Liver (tissue), 8 donors: ENCODE data around the gene CCR5AS.

Experiments used
- DNase-seq: peaks from one replicate; pipeline ENCODE4 v3.0.0-alpha.2; 2017; ENCODE audit warnings: low spot score
- H3K27ac ChIP-seq, 2 donors: one replicate each; pipeline ENCODE4 v1.7.0; 2013; ENCODE audit warnings: inconsistent platforms in 2 of 2, low read length in 2 of 2, control low read depth in 1 of 2, low read depth in 1 of 2, mild to moderate bottlenecking in 1 of 2
- H3K27me3 ChIP-seq, 4 donors: one replicate each; pipeline versions ENCODE4 v1.6.1 to v1.7.0; 2013; ENCODE audit warnings: low read length in 3 of 4, inconsistent platforms in 1 of 4, mild to moderate bottlenecking in 1 of 4, moderate library complexity in 1 of 4; ENCODE audit not compliant: control insufficient read depth in 4 of 4, insufficient read depth in 4 of 4
- H3K36me3 ChIP-seq, 4 donors: one replicate each; pipeline versions ENCODE4 v1.6.1 to v1.7.0; 2013; ENCODE audit warnings: low read length in 3 of 4, mild to moderate bottlenecking in 3 of 4, low read depth in 1 of 4, moderate library complexity in 1 of 4; ENCODE audit not compliant: control insufficient read depth in 4 of 4, insufficient read depth in 3 of 4
- H3K4me1 ChIP-seq, 4 donors: one replicate each; pipeline versions ENCODE4 v1.6.1 to v1.7.0; 2013; ENCODE audit warnings: low read length in 3 of 4, mild to moderate bottlenecking in 3 of 4, moderate library complexity in 1 of 4; ENCODE audit not compliant: control insufficient read depth in 4 of 4, insufficient read depth in 4 of 4
- H3K4me3 ChIP-seq, 3 donors: one replicate each; pipeline versions ENCODE4 v1.6.1 to v1.7.0; 2013; ENCODE audit warnings: low read length in 3 of 3, control low read depth in 1 of 3, low read depth in 1 of 3, mild to moderate bottlenecking in 1 of 3
- H3K9ac ChIP-seq, 2 donors: one replicate each; pipeline ENCODE4 v1.7.0; 2013; ENCODE audit warnings: low read length in 2 of 2, mild to moderate bottlenecking in 2 of 2, moderate library complexity in 2 of 2, control low read depth in 1 of 2, low read depth in 1 of 2
- H3K9me3 ChIP-seq, 4 donors: one replicate each; pipeline versions ENCODE4 v1.6.1 to v1.7.0; 2013; ENCODE audit warnings: low read length in 3 of 4; ENCODE audit not compliant: control insufficient read depth in 4 of 4
- CTCF ChIP-seq: fragments of 150-350 bp; IDR thresholded peaks from 2 replicates; pipeline ENCODE4 v1.5.1; 2017; ENCODE audit warnings: improper control_type of control experiment, low read depth, low read length; ENCODE audit not compliant: missing input control
- EGR1 ChIP-seq, 2 donors: IDR thresholded peaks; 2 replicates each; pipeline ENCODE4 v1.6.1; 2016 to 2018; ENCODE audit warnings: antibody characterized with exemption in 2 of 2, low read depth in 2 of 2
- FOXA1 ChIP-seq: IDR thresholded peaks from 2 replicates; pipeline ENCODE4 v1.6.1; 2016; ENCODE audit warnings: antibody characterized with exemption
- FOXA2 ChIP-seq: IDR thresholded peaks from 2 replicates; pipeline ENCODE4 v1.6.1; 2016; ENCODE audit warnings: antibody characterized with exemption
- GABPA ChIP-seq, 2 donors: IDR thresholded peaks in 1 of 2; conservative IDR thresholded peaks in 1 of 2; 2 replicates each; pipeline ENCODE4 v1.6.1; 2016; ENCODE audit warnings: antibody characterized with exemption in 2 of 2, mild to moderate bottlenecking in 1 of 2, moderate library complexity in 1 of 2
- HNF4G ChIP-seq: IDR thresholded peaks from 2 replicates; pipeline ENCODE4 v1.6.1; 2016; ENCODE audit warnings: antibody characterized with exemption
- MAX ChIP-seq: IDR thresholded peaks from 2 replicates; pipeline ENCODE4 v1.6.1; 2016; ENCODE audit warnings: antibody characterized with exemption
- NR2F2 ChIP-seq: IDR thresholded peaks from 2 replicates; pipeline ENCODE4 v1.6.1; 2016; ENCODE audit warnings: antibody characterized with exemption
- RAD21 ChIP-seq, 2 donors: IDR thresholded peaks; 2 replicates each; pipeline ENCODE4 v1.6.1; 2016; ENCODE audit warnings: antibody characterized with exemption in 2 of 2, mild to moderate bottlenecking in 2 of 2
- REST ChIP-seq: IDR thresholded peaks from 2 replicates; pipeline ENCODE4 v1.6.1; 2016; ENCODE audit warnings: antibody characterized with exemption, mild to moderate bottlenecking
- RXRA ChIP-seq, 2 donors: IDR thresholded peaks; 2 replicates each; pipeline ENCODE4 v1.6.1; 2017 to 2018; ENCODE audit warnings: antibody characterized with exemption in 2 of 2, mild to moderate bottlenecking in 1 of 2
- SP1 ChIP-seq: IDR thresholded peaks from 2 replicates; pipeline ENCODE4 v1.6.1; 2018; ENCODE audit warnings: antibody characterized with exemption, mild to moderate bottlenecking
- ZBTB33 ChIP-seq: IDR thresholded peaks from 2 replicates; pipeline ENCODE4 v1.6.1; 2016; ENCODE audit warnings: antibody characterized with exemption
- WGBS: extraction: QIAGEN DNeasy Blood & Tissue Kit; methylation state at CpG from one replicate; pipeline ENCODE4 v1.1.7; 2013; 5-methylcytosine and 5-hydroxymethylcytosine counted together
- donor health status: healthy.
- donor health status: healthy.
- donor health status: healthy.
- donor health status: healthy.
- donor health status: healthy.

The CCR5AS gene

GRCh38 chr3:46356276-46356675, 50.6 kb downstream of the CCR5AS start:
- Histone ChIP-seq H3K4me1 (peaks cover 0 to 3% (median 0%) of the 10 kb centered on the region in 4 donors), H3K27me3 (peaks cover 0 to 3% (median 0%) of the 10 kb centered on the region in 4 donors), H3K9ac (no peak overlapping the region), H3K4me3 (no peak overlapping the region), H3K27ac (no peak overlapping the region), H3K9me3 (no peaks in the 10 kb centered on the region), H3K36me3 (no peaks in the 10 kb centered on the region)
- DNase-seq, result no peak
- WGBS, result 54% methylated on average over 3 of the region's 3 CpGs
- TF ChIP-seq GABPA (IDR thresholded peaks at IDR 0.05 in 1 of 2, conservative IDR thresholded peaks at IDR 0.05 in 1 of 2), result no peak
- no peak for TF ChIP-seq ZBTB33
- TF ChIP-seq EGR1 (IDR thresholded peaks at IDR 0.05; ENCODE audit: low read depth in 2 of 2), result no peak
- TF ChIP-seq RAD21 (IDR thresholded peaks at IDR 0.05), result no peak

GRCh38 chr3:46354984-46355383, 51.9 kb downstream of the CCR5AS start:
- Histone ChIP-seq H3K9me3 (no peaks in the 10 kb centered on the region), H3K4me3 (no peak overlapping the region), H3K36me3 (no peaks in the 10 kb centered on the region), H3K27me3 (peaks cover 0 to 3% (median 0%) of the 10 kb centered on the region in 4 donors), H3K4me1 (no peaks in the 10 kb centered on the region), H3K27ac (no peak overlapping the region), H3K9ac (no peak overlapping the region)
- DNase-seq, result no peak
- no peak for TF ChIP-seq REST
- no peak for TF ChIP-seq FOXA1
- TF ChIP-seq RAD21 (IDR thresholded peaks at IDR 0.05), result no peak
- TF ChIP-seq RXRA (IDR thresholded peaks at IDR 0.05), result no peak
- TF ChIP-seq MAX, result no peak
- TF ChIP-seq ZBTB33, result no peak
- no peak for TF ChIP-seq HNF4G
- no peak for TF ChIP-seq EGR1 (IDR thresholded peaks at IDR 0.05; ENCODE audit: low read depth in 2 of 2)
- TF ChIP-seq SP1, result no peak
- no peak for TF ChIP-seq NR2F2
- TF ChIP-seq CTCF, result no peak
- TF ChIP-seq FOXA2, result no peak
